NB4 (cell line): Measurements from ENCODE around the gene OR51B4.

ENCODE experiments used
- CTCF ChIP-seq: IDR thresholded peaks from one replicate; pipeline ENCODE4 v1.5.1; 2012; ENCODE audit warnings: low read depth, low read length
- MYC ChIP-seq: IDR thresholded peaks from 2 replicates; pipeline ENCODE4 v1.6.1; 2011; ENCODE audit warnings: low read depth, low read length
- POLR2A ChIP-seq: IDR thresholded peaks from 2 replicates; pipeline ENCODE4 v1.6.1; 2011; ENCODE audit warnings: mild to moderate bottlenecking; ENCODE audit not compliant: insufficient read length; ENCODE audit errors: extremely low read depth

- TF ChIP-seq CTCF (no peak), MYC (no peak), POLR2A (no peak)
Observed at GRCh38 chr11:5281596-5281995, 20.1 kb downstream of the OR51B4 start.
